GM12864 (cell line): ENCODE results near the gene SARS1.

Experiments
- DNase-seq: peaks from one replicate; pipeline ENCODE4 v3.0.0-alpha.2; 2011; ENCODE audit warnings: low read depth
- H3K4me3 ChIP-seq: 2 replicates; pipeline ENCODE4 v1.5.1; 2011; ENCODE audit warnings: mild to moderate bottlenecking, low read depth, low read length, control low read depth
- CTCF ChIP-seq: IDR thresholded peaks from 2 replicates; pipeline ENCODE4 v1.5.1; 2011; ENCODE audit warnings: low read depth, mild to moderate bottlenecking, moderate library complexity, low read length, control low read depth, inconsistent platforms; ENCODE audit errors: missing control alignments

Gene SARS1

GRCh38 chr1:109225711-109226445 is 12.2 kb downstream of the SARS1 start:
- no peak for TF ChIP-seq CTCF
- DNase-seq: no peak
- H3K4me3 ChIP-seq: no peak overlapping the region

GRCh38 chr1:109228167-109228566 is 14.4 kb downstream of the SARS1 start:
- DNase-seq: no peak
- no peak for TF ChIP-seq CTCF
- H3K4me3 ChIP-seq: no peak overlapping the region

- TF ChIP-seq CTCF: no peak
- no peak for DNase-seq
- H3K4me3 ChIP-seq: no peak overlapping the region
Observed at GRCh38 chr1:109229531-109230127, 15.9 kb downstream of the SARS1 start.

- no peak for TF ChIP-seq CTCF
- DNase-seq: no peak
- H3K4me3 ChIP-seq: no peak overlapping the region
Observed at GRCh38 chr1:109231066-109231465, 17.3 kb downstream of the SARS1 start.

GRCh38 chr1:109235137-109235536 is 21.4 kb downstream of the SARS1 start:
- no peak overlapping the region for H3K4me3 ChIP-seq
- DNase-seq: no peak
- TF ChIP-seq CTCF: no peak

GRCh38 chr1:109237512-109237911 is 23.8 kb downstream of the SARS1 start:
- TF ChIP-seq CTCF: no peak
- H3K4me3 ChIP-seq: no peak overlapping the region
- no peak for DNase-seq

- no peak overlapping the region for H3K4me3 ChIP-seq
- TF ChIP-seq CTCF: no peak
Observed at GRCh38 chr1:109238382-109238781, 24.7 kb downstream of the SARS1 start.

More at GRCh38 chr1:109238382-109238781, 24.7 kb downstream of the SARS1 start:
- no peak for DNase-seq
